NCI-H2196 (cell line): Measurements from ENCODE around the gene SCARB1.

Experiments
- DNase-seq: peaks from one replicate; lab custom pipeline; 2025; ENCODE audit not compliant: unreplicated experiment; lab: John Stamatoyannopoulos, UW

SCARB1 gene

GRCh38 chr12:124750149-124750656, 113.5 kb downstream of the SCARB1 start:
- no peak for DNase-seq

- DNase-seq, result no peak
Observed at GRCh38 chr12:124749725-124750124, 113.9 kb downstream of the SCARB1 start.

GRCh38 chr12:124747426-124748161, 116.1 kb downstream of the SCARB1 start:
- DNase-seq, result no peak

- DNase-seq, result no peak
Observed at GRCh38 chr12:124746649-124747425, 116.8 kb downstream of the SCARB1 start.

GRCh38 chr12:124745891-124746570, 117.6 kb downstream of the SCARB1 start:
- peak; percentile 92 for DNase-seq

- no peak for DNase-seq
Observed at GRCh38 chr12:124745465-124745890, 118.2 kb downstream of the SCARB1 start.

- DNase-seq, result peak; percentile 55
Observed at GRCh38 chr12:124744659-124745464, 118.8 kb downstream of the SCARB1 start.

GRCh38 chr12:124744273-124744640, 119.4 kb downstream of the SCARB1 start:
- DNase-seq, result no peak

- DNase-seq, result no peak
Observed at GRCh38 chr12:124743479-124744272, 120.0 kb downstream of the SCARB1 start.

GRCh38 chr12:124742678-124743077, 121.0 kb downstream of the SCARB1 start:
- no peak for DNase-seq

GRCh38 chr12:124742111-124742510, 121.6 kb downstream of the SCARB1 start:
- no peak for DNase-seq

- no peak for DNase-seq
Observed at GRCh38 chr12:124741211-124741610, 122.5 kb downstream of the SCARB1 start.

- DNase-seq, result no peak
Observed at GRCh38 chr12:124740691-124741137, 123.0 kb downstream of the SCARB1 start.

- no peak for DNase-seq
Observed at GRCh38 chr12:124739953-124740561, 123.6 kb downstream of the SCARB1 start.

GRCh38 chr12:124738636-124739467, 124.8 kb downstream of the SCARB1 start:
- DNase-seq, result no peak

- no peak for DNase-seq
Observed at GRCh38 chr12:124737772-124738635, 125.7 kb downstream of the SCARB1 start.

GRCh38 chr12:124737040-124737419, 126.6 kb downstream of the SCARB1 start:
- no peak for DNase-seq
